GM19438 (cell line): ENCODE results near the gene DLGAP1.

Experiments used
- ATAC-seq: cut with Tn5 transposase; IDR thresholded peaks from one replicate; pipeline ENCODE4 v1.9.1; 2021; ENCODE audit warnings: low read depth; ENCODE audit not compliant: unreplicated experiment

The DLGAP1 gene

GRCh38 chr18:4246374-4246773 lies 208.7 kb downstream of the DLGAP1 start:
- ATAC-seq, result no peak

GRCh38 chr18:4245456-4245855 lies 209.7 kb downstream of the DLGAP1 start:
- ATAC-seq, result no peak

- ATAC-seq, result no peak
Observed at GRCh38 chr18:4242431-4243161, 212.5 kb downstream of the DLGAP1 start.

GRCh38 chr18:4241090-4241617 lies 214.0 kb downstream of the DLGAP1 start:
- ATAC-seq, result no peak

GRCh38 chr18:4238966-4239365 lies 216.1 kb downstream of the DLGAP1 start:
- ATAC-seq, result no peak

- ATAC-seq, result no peak
Observed at GRCh38 chr18:4237664-4238041, 217.5 kb downstream of the DLGAP1 start.

GRCh38 chr18:4236940-4237663 lies 218.0 kb downstream of the DLGAP1 start:
- ATAC-seq, result no peak

GRCh38 chr18:4233468-4233867 lies 221.6 kb downstream of the DLGAP1 start:
- ATAC-seq, result no peak

- ATAC-seq, result no peak
Observed at GRCh38 chr18:4232656-4233055, 222.5 kb downstream of the DLGAP1 start.

GRCh38 chr18:4231260-4231659 lies 223.8 kb downstream of the DLGAP1 start:
- ATAC-seq, result no peak

- no peak for ATAC-seq
Observed at GRCh38 chr18:4230450-4231168, 224.5 kb downstream of the DLGAP1 start.

GRCh38 chr18:4224031-4224704 lies 230.9 kb downstream of the DLGAP1 start:
- no peak for ATAC-seq

GRCh38 chr18:4211111-4211837 lies 243.8 kb downstream of the DLGAP1 start:
- no peak for ATAC-seq

- no peak for ATAC-seq
Observed at GRCh38 chr18:4208366-4208765, 246.7 kb downstream of the DLGAP1 start.

GRCh38 chr18:4207383-4207985 lies 247.6 kb downstream of the DLGAP1 start:
- no peak for ATAC-seq

- ATAC-seq, result no peak
Observed at GRCh38 chr18:4204438-4204720, 250.7 kb downstream of the DLGAP1 start.

- no peak for ATAC-seq
Observed at GRCh38 chr18:4203568-4204437, 251.3 kb downstream of the DLGAP1 start.

GRCh38 chr18:4200399-4200798 lies 254.7 kb downstream of the DLGAP1 start:
- ATAC-seq, result no peak

- ATAC-seq, result no peak
Observed at GRCh38 chr18:4198956-4199355, 256.2 kb downstream of the DLGAP1 start.
